ENCODE results near the gene POLN. TPM values are rescaled to one million over a fixed set of nuclear protein-coding genes. Genes with fewer than 3 reads are reported as not detected.

Gene POLN
- total and polyA plus RNA-seq, 2 donors from 2014 or later: 1.3 to 3.8 TPM

DNA sequence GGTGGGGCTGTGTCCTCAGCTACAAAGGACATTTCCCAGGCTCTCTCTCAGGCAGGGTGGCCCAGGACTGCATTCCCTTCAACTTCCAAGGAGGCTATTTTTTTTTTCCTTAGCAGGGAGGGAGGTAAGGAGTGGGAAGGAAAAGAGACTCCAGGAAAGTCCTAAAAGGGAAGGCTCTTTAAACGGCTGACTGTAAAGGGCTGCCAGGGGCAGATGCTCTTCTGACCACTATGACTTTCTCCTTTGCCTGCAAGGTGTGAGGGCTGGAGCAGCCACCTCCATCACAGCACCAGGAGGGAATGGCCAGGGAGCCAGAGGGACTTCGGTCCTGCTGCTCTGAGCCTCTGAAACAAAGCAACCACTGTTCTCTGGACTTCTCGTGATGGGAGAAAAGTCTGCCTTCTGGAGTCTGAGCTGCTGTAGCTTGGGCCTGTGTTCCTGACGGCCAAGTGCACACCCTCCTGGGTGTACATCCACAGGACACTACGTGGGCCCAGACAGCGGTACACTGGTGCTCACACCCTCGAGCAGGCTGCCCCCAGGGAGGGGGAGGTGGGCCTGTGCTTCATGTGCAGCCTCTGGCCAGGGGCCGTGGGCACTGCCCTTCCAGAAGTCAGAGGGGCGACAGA lies 164.9 kb downstream of the POLN start:
- Histone ChIP-seq H3K36me3 (ENCODE audit: control insufficient read depth in 2 of 3, insufficient read depth in 3 of 3, low read length in 3 of 3) (no peaks in the 10 kb centered on the region), H3K4me3 (ENCODE audit: low read length in 3 of 3) (no peak overlapping the region), H3K27me3 (ENCODE audit: control insufficient read depth, insufficient read depth, low read length) (no peaks in the 10 kb centered on the region), H3K27ac (ENCODE audit: low read depth in 2 of 2, low read length in 2 of 2) (no peak overlapping the region), H3K9ac (ENCODE audit: low read length in 3 of 3) (no peak overlapping the region), H3K4me1 (ENCODE audit: control insufficient read depth in 2 of 3, insufficient read depth in 2 of 3, low read depth in 1 of 3, low read length in 3 of 3) (peaks cover 0 to 6% (median 0%) of the 10 kb centered on the region in 3 donors), H3K9me3 (ENCODE audit: control insufficient read depth in 2 of 3, insufficient read depth in 1 of 3, low read length in 3 of 3) (no peaks in the 10 kb centered on the region)
- intact Hi-C loops (cut with DNase I): no loop called here
- TF ChIP-seq, protein P1, sequence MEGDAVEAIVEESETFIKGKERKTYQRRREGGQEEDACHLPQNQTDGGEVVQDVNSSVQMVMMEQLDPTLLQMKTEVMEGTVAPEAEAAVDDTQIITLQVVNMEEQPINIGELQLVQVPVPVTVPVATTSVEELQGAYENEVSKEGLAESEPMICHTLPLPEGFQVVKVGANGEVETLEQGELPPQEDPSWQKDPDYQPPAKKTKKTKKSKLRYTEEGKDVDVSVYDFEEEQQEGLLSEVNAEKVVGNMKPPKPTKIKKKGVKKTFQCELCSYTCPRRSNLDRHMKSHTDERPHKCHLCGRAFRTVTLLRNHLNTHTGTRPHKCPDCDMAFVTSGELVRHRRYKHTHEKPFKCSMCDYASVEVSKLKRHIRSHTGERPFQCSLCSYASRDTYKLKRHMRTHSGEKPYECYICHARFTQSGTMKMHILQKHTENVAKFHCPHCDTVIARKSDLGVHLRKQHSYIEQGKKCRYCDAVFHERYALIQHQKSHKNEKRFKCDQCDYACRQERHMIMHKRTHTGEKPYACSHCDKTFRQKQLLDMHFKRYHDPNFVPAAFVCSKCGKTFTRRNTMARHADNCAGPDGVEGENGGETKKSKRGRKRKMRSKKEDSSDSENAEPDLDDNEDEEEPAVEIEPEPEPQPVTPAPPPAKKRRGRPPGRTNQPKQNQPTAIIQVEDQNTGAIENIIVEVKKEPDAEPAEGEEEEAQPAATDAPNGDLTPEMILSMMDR (IDR thresholded peaks at IDR 0.05; ENCODE audit: borderline replicate concordance, extremely low read depth, insufficient read depth): no peak
- DNase-seq: peak in 1 of 5 donors; percentile 64
- FAIRE-seq: no peak

- no peak for FAIRE-seq
- intact Hi-C loops (cut with DNase I): no loop called here
- no peak overlapping the region for H3K9ac ChIP-seq (ENCODE audit: low read length in 3 of 3)
- peaks cover 0 to 11% (median 0%) of the 10 kb centered on the region in 3 donors for H3K4me1 ChIP-seq (ENCODE audit: control insufficient read depth in 2 of 3, insufficient read depth in 2 of 3, low read depth in 1 of 3, low read length in 3 of 3)
- H3K9me3 ChIP-seq (ENCODE audit: control insufficient read depth in 2 of 3, insufficient read depth in 1 of 3, low read length in 3 of 3): no peaks in the 10 kb centered on the region
- no peaks in the 10 kb centered on the region for H3K27me3 ChIP-seq (ENCODE audit: control insufficient read depth, insufficient read depth, low read length)
- H3K36me3 ChIP-seq (ENCODE audit: control insufficient read depth in 2 of 3, insufficient read depth in 3 of 3, low read length in 3 of 3): no peaks in the 10 kb centered on the region
- H3K27ac ChIP-seq (ENCODE audit: low read depth in 2 of 2, low read length in 2 of 2): no peak overlapping the region
- no peak overlapping the region for H3K4me3 ChIP-seq (ENCODE audit: low read length in 3 of 3)
- TF ChIP-seq, protein P1 (IDR thresholded peaks at IDR 0.05; ENCODE audit: borderline replicate concordance, extremely low read depth, insufficient read depth): no peak
- peak in 1 of 5 donors; percentile 62 for DNase-seq
Observed at GRCh38 chr4:2075987-2076907, 165.7 kb downstream of the POLN start.

DNA sequence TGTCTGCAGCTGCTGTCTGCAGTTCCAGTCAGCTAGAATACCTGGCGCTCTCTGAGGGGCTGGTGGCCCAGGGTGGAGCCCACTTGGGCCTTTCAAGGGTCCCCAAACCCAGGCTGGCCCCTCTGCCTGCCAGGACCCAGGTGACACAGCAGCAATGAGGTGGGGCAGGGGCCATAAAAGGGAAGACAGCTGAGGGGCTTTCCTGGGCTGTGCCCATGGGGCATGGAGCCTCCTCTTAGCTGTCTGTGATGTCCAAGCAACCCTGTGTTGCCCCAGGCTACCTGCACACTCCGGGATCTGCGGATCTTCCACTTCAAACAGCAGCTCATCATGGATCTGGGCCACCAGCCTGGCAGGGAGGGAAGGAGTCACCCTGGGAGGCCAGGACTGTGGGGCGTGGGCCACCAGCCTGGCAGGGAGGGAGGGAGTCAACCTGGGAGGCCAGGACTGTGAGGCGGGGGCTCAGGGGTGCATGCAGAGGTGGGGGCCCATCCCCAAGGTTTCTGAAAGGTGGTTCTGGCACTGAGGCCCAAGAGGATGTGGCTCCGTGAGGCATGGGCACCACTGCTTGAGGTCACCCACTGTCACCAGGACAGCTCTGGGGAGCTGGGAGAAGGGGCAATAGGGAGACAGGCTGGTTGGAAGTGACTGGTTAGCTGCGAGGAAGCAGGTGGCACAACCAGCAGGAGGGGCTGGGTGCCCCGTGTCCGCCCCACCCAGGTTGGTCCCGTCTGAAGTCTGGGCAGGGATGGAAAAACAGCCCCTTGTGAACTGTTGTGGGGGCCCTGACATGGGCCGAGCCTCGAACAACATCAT lies 166.5 kb downstream of the POLN start:
- Histone ChIP-seq H3K4me1 (ENCODE audit: control insufficient read depth in 2 of 3, insufficient read depth in 2 of 3, low read depth in 1 of 3, low read length in 3 of 3) (peaks cover 0 to 11% (median 0%) of the 10 kb centered on the region in 3 donors), H3K36me3 (ENCODE audit: control insufficient read depth in 2 of 3, insufficient read depth in 3 of 3, low read length in 3 of 3) (no peaks in the 10 kb centered on the region), H3K9me3 (ENCODE audit: control insufficient read depth in 2 of 3, insufficient read depth in 1 of 3, low read length in 3 of 3) (no peaks in the 10 kb centered on the region), H3K27me3 (ENCODE audit: control insufficient read depth, insufficient read depth, low read length) (no peaks in the 10 kb centered on the region), H3K27ac (ENCODE audit: low read depth in 2 of 2, low read length in 2 of 2) (no peak overlapping the region), H3K4me3 (ENCODE audit: low read length in 3 of 3) (no peak overlapping the region), H3K9ac (ENCODE audit: low read length in 3 of 3) (no peak overlapping the region)
- FAIRE-seq (no peak), DNase-seq (peak in 1 of 5 donors; percentile 52)
- TF ChIP-seq, protein P1 (IDR thresholded peaks at IDR 0.05; ENCODE audit: borderline replicate concordance, extremely low read depth, insufficient read depth): no peak
- intact Hi-C loops (cut with DNase I): no loop called here
